GM10248 (cell line): Measurements from ENCODE around the gene KRT85.

Experiments
- CTCF ChIA-PET: fragments of 300-600 bp; sonication (Branson Sonifier 250); formaldehyde crosslinking; extraction: SDS; loops from one replicate; lab custom pipeline; 2021; ENCODE audit warnings: antibody characterized with exemption; lab: Yijun Ruan, JAX
- POLR2A ChIA-PET: fragments of 350-650 bp; sonication (Branson Sonifier 250); formaldehyde crosslinking; extraction: SDS; loops from one replicate; lab custom pipeline; 2020; ENCODE audit warnings: antibody characterized with exemption; lab: Yijun Ruan, JAX
- DNase-seq: peaks from one replicate; pipeline ENCODE4 v3.0.0; 2012; ENCODE audit errors: extremely low spot score
- TF ChIP-seq, protein P1 (sequence below): IDR thresholded peaks from 2 replicates; pipeline ENCODE4 v1.5.1; 2012; ENCODE audit warnings: mild to moderate bottlenecking, low read depth; ENCODE audit errors: extremely low read depth, missing control alignments, control extremely low read depth

KRT85 gene

DNA sequence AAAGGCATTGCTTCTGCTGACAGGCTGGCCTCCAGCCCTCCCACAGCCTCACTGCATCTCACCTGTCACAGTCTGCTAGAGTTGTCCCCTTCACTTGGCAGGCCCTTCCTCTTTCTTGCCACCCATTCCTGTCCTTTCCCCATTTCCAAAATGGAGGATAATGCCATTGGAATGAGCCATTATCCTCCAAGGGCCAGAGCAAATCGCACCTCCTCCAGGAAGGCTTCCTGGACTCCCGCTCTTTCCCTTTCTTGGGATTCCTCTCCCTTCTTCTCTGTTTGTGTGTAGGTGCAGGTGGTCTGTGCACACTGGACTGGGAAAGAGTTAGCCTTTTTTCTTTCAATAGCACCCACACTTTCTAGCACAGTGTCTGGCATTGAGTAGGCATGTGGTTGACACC lies 35.1 kb upstream of the KRT85 start:
- CTCF ChIA-PET, result interaction anchor here (1.6 to 2.4 kb wide), 2 partner anchors 11 to 30 kb away, joined by 3 to 7 read pairs; no protein-coding TSS in a partner anchor
- POLR2A ChIA-PET, result no interaction called here
- DNase-seq, result no peak
- TF ChIP-seq, protein P1, sequence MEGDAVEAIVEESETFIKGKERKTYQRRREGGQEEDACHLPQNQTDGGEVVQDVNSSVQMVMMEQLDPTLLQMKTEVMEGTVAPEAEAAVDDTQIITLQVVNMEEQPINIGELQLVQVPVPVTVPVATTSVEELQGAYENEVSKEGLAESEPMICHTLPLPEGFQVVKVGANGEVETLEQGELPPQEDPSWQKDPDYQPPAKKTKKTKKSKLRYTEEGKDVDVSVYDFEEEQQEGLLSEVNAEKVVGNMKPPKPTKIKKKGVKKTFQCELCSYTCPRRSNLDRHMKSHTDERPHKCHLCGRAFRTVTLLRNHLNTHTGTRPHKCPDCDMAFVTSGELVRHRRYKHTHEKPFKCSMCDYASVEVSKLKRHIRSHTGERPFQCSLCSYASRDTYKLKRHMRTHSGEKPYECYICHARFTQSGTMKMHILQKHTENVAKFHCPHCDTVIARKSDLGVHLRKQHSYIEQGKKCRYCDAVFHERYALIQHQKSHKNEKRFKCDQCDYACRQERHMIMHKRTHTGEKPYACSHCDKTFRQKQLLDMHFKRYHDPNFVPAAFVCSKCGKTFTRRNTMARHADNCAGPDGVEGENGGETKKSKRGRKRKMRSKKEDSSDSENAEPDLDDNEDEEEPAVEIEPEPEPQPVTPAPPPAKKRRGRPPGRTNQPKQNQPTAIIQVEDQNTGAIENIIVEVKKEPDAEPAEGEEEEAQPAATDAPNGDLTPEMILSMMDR, result no peak

DNA sequence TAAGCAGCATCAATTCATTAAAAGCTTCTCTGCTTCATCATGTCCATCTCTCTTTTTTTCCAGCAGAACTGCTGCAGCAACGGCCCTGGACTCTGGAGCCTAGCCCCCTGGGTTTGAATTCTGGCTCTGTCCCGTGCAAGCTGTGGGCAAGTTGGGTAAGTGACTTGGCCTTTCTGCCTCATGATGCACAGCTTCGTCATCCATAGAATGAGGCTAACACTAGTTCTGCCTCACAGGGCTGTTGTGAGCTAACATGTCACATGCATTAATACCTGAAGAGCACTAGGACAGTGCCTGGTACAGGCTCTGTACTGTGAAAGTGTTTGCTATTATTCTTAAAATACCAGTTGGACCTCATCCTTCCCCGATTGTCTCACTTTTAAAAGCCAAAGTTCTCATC lies 34.6 kb upstream of the KRT85 start:
- TF ChIP-seq, protein P1, result no peak
- DNase-seq, result no peak
- POLR2A ChIA-PET, result no interaction called here
- CTCF ChIA-PET, result interaction anchor here (0.9 to 1.6 kb wide), 2 partner anchors 10 to 482 kb away, joined by 3 read pairs; no protein-coding TSS in a partner anchor

DNA sequence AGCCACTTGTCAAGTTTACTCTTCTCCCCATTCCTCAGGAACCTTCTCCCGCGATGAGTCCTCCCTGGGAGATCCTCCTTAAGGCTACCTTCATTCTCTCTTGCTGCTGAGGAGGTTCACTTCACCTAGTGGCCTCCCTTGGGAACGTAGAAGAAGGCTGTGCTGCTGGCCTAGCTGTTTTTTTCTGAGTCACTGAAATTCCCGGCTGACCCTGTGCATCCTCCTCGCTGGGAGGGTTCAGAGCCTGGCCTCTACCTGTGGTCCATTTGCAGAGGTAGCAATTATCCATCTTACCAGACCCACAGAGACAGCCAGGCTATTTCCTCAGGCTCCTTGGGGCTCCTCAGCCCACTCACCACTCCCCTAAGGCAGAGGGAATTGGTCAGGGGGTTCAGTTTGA lies 34.2 kb upstream of the KRT85 start:
- ChIA-PET CTCF (interaction anchor here (0.6 to 1.6 kb wide), 4 partner anchors 10 to 483 kb away, joined by 3 to 4 read pairs (median 3); no protein-coding TSS in a partner anchor), POLR2A (no interaction called here)
- DNase-seq, result no peak
- TF ChIP-seq, protein P1, result no peak

DNA sequence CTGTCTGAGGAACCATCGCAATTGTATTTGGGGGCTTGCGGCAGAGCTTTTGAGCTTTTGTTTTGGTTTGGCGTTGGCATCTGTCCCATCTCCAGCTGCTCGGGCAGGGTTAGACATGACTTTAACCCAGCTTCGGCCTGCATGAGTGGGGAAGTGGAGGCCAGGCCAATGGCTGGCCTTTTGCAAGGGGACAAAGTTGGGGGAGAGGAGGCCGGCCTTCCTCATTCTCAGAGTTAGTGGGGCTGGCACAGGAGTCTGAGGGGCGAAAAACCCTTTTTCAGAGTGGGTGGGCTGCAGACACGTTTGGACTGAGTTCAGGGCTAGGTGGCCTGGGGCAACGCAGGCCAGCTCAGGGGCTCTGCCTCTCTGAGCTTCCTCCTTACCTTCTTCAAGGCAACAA lies 33.6 kb upstream of the KRT85 start:
- TF ChIP-seq, protein P1, result no peak
- ChIA-PET CTCF (interaction anchor here (0.6 to 1.6 kb wide), 4 partner anchors 9 to 484 kb away, joined by 3 to 4 read pairs (median 3); no protein-coding TSS in a partner anchor), POLR2A (no interaction called here)
- no peak for DNase-seq

DNA sequence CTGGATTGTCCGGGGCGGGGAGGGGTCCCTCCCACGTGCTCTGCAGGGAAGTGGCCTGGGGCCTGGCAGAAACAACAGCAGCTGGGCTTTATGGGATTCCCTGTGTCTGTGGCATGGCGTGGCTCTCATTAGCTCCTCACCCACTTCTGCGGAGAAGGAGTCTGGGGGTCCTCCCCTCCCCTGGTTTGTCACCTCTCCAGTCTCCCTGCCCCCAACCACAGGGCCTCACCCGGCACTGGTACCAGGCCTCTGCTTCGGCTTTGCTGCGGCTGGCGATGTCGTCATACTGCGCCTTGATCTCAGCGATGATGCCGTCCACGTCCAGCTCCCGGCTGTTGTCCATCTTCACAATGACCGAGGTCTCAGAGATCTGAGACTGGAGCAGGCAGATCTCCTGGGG lies 32.5 kb upstream of the KRT85 start:
- ChIA-PET CTCF (interaction anchor here (1.5 to 1.6 kb wide), 2 partner anchors 25 to 480 kb away, joined by 3 to 4 read pairs; no protein-coding TSS in a partner anchor), POLR2A (no interaction called here)
- TF ChIP-seq, protein P1, result no peak
- no peak for DNase-seq

DNA sequence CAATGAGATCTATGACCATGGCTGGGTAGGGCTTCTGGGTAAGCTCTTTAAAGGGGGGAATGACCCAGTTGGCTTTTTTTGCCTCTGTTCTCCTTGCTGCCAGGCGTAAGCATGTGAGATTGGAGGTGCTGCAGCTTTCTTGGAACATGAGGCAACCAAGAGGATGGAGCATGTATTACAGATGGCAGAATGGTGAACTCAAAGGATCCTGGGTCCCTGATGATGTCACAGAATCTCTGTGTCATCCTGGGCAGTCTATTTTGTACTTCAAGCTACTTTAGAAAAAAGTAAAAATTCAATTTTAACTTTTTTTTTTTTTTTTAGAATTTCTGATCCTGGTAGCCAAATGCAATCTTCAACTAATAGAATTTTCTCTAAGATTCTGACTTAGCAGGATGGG lies 30.9 kb upstream of the KRT85 start:
- TF ChIP-seq, protein P1, result no peak
- DNase-seq, result no peak
- CTCF ChIA-PET, result interaction anchor here (1.2 kb wide), 1 partner anchor 10 kb away, joined by 3 read pairs; no protein-coding TSS in a partner anchor
- POLR2A ChIA-PET, result no interaction called here
